ENCODE measurements around the gene PMP22.

Gene PMP22

GRCh38 chr17:15273141-15273793 is 8.1 kb upstream of the PMP22 start:
- no peak for DNase-seq

GRCh38 chr17:15271741-15272140 is 6.6 kb upstream of the PMP22 start:
- no peak for DNase-seq

- DNase-seq: no peak
Observed at GRCh38 chr17:15270628-15271381, 5.7 kb upstream of the PMP22 start.

- DNase-seq: no peak
Observed at GRCh38 chr17:15269780-15270089, 4.6 kb upstream of the PMP22 start.

GRCh38 chr17:15269087-15269779 is 4.1 kb upstream of the PMP22 start:
- no peak for DNase-seq

GRCh38 chr17:15268461-15268860 is 3.3 kb upstream of the PMP22 start:
- DNase-seq: no peak

GRCh38 chr17:15267996-15268395 is 2.9 kb upstream of the PMP22 start:
- no peak for DNase-seq

- no peak for DNase-seq
Observed at GRCh38 chr17:15266325-15267125, 1.4 kb upstream of the PMP22 start.

GRCh38 chr17:15264542-15264941 is 584 bp downstream of the PMP22 start:
- DNase-seq: no peak

GRCh38 chr17:15263680-15264079 is 1.4 kb downstream of the PMP22 start:
- DNase-seq: no peak

GRCh38 chr17:15263206-15263579 is 1.9 kb downstream of the PMP22 start:
- no peak for DNase-seq

GRCh38 chr17:15262291-15263205 is 2.6 kb downstream of the PMP22 start:
- DNase-seq: no peak

- no peak for DNase-seq
Observed at GRCh38 chr17:15261802-15262290, 3.3 kb downstream of the PMP22 start.

- peak; percentile 24 for DNase-seq
Observed at GRCh38 chr17:15261258-15261801, 3.8 kb downstream of the PMP22 start.

GRCh38 chr17:15260376-15261257 is 4.5 kb downstream of the PMP22 start:
- peak; percentile 45 for DNase-seq

- DNase-seq: no peak
Observed at GRCh38 chr17:15257796-15258512, 7.2 kb downstream of the PMP22 start.

- peak; percentile 43 for DNase-seq
Observed at GRCh38 chr17:15257258-15257788, 7.8 kb downstream of the PMP22 start.

- no peak for DNase-seq
Observed at GRCh38 chr17:15256689-15257088, 8.4 kb downstream of the PMP22 start.

- DNase-seq: no peak
Observed at GRCh38 chr17:15255713-15256454, 9.2 kb downstream of the PMP22 start.
